Neural progenitor cell (in vitro differentiated cells): ENCODE measurements around the gene INSR. TPM values are rescaled to one million over a fixed set of nuclear protein-coding genes. Genes with fewer than 3 reads are reported as not detected.

ENCODE experiments used
- DNase-seq: peaks from one replicate; pipeline ENCODE4 v3.0.0-alpha.2; 2016; ENCODE audit warnings: low spot score
- H2AFZ ChIP-seq: fragments of 200-600 bp; sonication (generic); replicated peaks from 2 replicates; pipeline ENCODE4 v1.6.1; 2016; ENCODE audit warnings: antibody characterized with exemption
- H3F3A ChIP-seq: fragments of 200-600 bp; sonication (generic); 2 replicates; pipeline ENCODE4 v1.6.1; 2016; ENCODE audit warnings: antibody characterized with exemption, low read depth
- H3K27ac ChIP-seq: fragments of 200-600 bp; sonication (generic); 2 replicates; pipeline ENCODE4 v1.5.1; 2016; ENCODE audit warnings: mild to moderate bottlenecking
- H3K27me3 ChIP-seq: fragments of 200-600 bp; sonication (generic); 2 replicates; pipeline ENCODE4 v1.6.1; 2016; ENCODE audit warnings: mild to moderate bottlenecking, moderate library complexity
- H3K36me3 ChIP-seq: fragments of 200-600 bp; sonication (generic); 2 replicates; pipeline ENCODE4 v1.5.1; 2016
- H3K4me1 ChIP-seq: fragments of 200-600 bp; sonication (generic); 2 replicates; pipeline ENCODE4 v1.6.1; 2016; ENCODE audit warnings: mixed run types
- H3K4me2 ChIP-seq: fragments of 200-600 bp; sonication (generic); 2 replicates; pipeline ENCODE4 v1.6.1; 2016
- H3K4me3 ChIP-seq: fragments of 200-600 bp; sonication (generic); 2 replicates; pipeline ENCODE4 v1.5.1; 2016
- H3K79me2 ChIP-seq: fragments of 200-600 bp; sonication (generic); 2 replicates; pipeline ENCODE4 v1.6.1; 2016; ENCODE audit warnings: low read depth
- H3K9ac ChIP-seq: fragments of 200-600 bp; sonication (generic); 2 replicates; pipeline ENCODE4 v1.6.1; 2016
- H3K9me3 ChIP-seq: fragments of 200-600 bp; sonication (generic); 2 replicates; pipeline ENCODE4 v1.5.1; 2016; ENCODE audit warnings: low read depth
- H4K20me1 ChIP-seq: fragments of 200-600 bp; sonication (generic); 2 replicates; pipeline ENCODE4 v1.6.1; 2016; ENCODE audit warnings: low read depth
- H3K27ac Mint-ChIP-seq: 3 replicates; pipeline ENCODE4 v1.8.0; 2021; ENCODE audit warnings: mixed read lengths
- H3K27me3 Mint-ChIP-seq: 2 replicates; pipeline ENCODE4 v1.8.0; 2022; ENCODE audit warnings: low read depth, mild to moderate bottlenecking, inconsistent platforms, moderate library complexity, mixed read lengths; ENCODE audit not compliant: insufficient read depth
- H3K36me3 Mint-ChIP-seq: 3 replicates; pipeline ENCODE4 v1.8.0; 2021; ENCODE audit warnings: mixed read lengths
- H3K4me1 Mint-ChIP-seq: 3 replicates; pipeline ENCODE4 v1.8.0; 2021; ENCODE audit warnings: mixed read lengths
- H3K4me3 Mint-ChIP-seq: 3 replicates; pipeline ENCODE4 v1.8.0; 2021; ENCODE audit warnings: mild to moderate bottlenecking, moderate library complexity, mixed read lengths
- H3K9me3 Mint-ChIP-seq: 3 replicates; pipeline ENCODE4 v1.8.0; 2020; ENCODE audit warnings: mixed read lengths
- CTCF ChIP-seq: fragments of 200-600 bp; sonication (generic); IDR thresholded peaks from 2 replicates; pipeline ENCODE4 v1.5.1; 2017; ENCODE audit warnings: antibody characterized with exemption, mild to moderate bottlenecking
- EZH2 ChIP-seq: fragments of 200-600 bp; sonication (generic); IDR thresholded peaks from 2 replicates; pipeline ENCODE4 v1.6.1; 2017; ENCODE audit warnings: antibody characterized with exemption, mild to moderate bottlenecking, moderate library complexity
- EZH2phosphoT487 ChIP-seq: fragments of 200-600 bp; sonication (generic); IDR thresholded peaks from 2 replicates; pipeline ENCODE4 v1.6.1; 2017; ENCODE audit warnings: antibody characterized with exemption
- total RNA-seq: library from RNA; depleted of rRNA; stranded (reverse); fragments of >200 nt; gene quantifications from 2 replicates; pipeline ENCODE4 v1.2.3, GENCODE V29; 2015; ENCODE audit warnings: low replicate concordance

The INSR gene
- total RNA-seq, 1 donor from 2014 or later, result 20.8 TPM

DNA sequence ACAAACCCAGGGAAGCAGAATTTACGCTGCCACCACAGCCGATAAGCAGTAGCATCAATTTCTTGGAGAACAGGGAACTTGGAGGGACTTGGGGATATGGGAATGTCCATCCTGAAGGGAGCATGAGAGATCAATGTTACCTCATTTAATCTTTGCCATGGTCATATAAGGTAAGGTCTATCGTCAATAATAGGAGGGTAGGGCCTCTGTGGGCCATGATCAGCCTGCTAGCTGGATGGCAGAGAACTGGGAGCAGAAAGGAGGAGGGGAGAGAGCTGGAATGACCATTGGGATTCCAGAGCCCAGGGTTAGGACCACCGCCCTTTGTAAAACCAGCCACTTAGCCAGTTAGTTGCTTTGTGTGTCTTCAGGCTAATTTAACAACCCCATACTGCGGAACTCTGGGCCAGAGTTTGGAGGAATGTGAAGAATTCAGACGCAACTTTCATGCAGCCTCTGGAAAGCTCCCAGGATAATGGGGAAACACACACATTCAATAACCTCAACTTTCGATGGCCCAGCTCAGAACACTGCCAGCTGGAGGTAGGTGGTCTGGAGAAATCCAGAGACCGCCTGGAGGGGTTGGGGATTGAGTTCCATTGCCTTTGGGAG, 184.4 kb downstream of the INSR start:
- DNase-seq, result peak; percentile 73
- H3K27ac Mint-ChIP-seq, result no peak overlapping the region
- Histone ChIP-seq H3K9me3 (no peaks in the 10 kb centered on the region), H3K27me3 (no peaks in the 10 kb centered on the region), H4K20me1 (no peaks in the 10 kb centered on the region), H3K79me2 (no peaks in the 10 kb centered on the region), H3K4me2 (peak overlapping the region; percentile 45), H3K36me3 (no peaks in the 10 kb centered on the region), H3K4me1 (no peaks in the 10 kb centered on the region), H3F3A (peaks cover 13% of the 10 kb centered on the region), H3K9ac (no peak overlapping the region), H2AFZ (no peak overlapping the region), H3K27ac (peak overlapping the region; percentile 78), H3K4me3 (no peak overlapping the region)
- TF ChIP-seq EZH2 (no peak), EZH2phosphoT487 (no peak), CTCF (no peak)
- no peaks in the 10 kb centered on the region for H3K9me3 Mint-ChIP-seq
- H3K4me3 Mint-ChIP-seq, result no peak overlapping the region
- H3K36me3 Mint-ChIP-seq, result no peaks in the 10 kb centered on the region
- no peaks in the 10 kb centered on the region for H3K27me3 Mint-ChIP-seq
- no peaks in the 10 kb centered on the region for H3K4me1 Mint-ChIP-seq

GRCh38 chr19:7106711-7107657, 187.2 kb downstream of the INSR start:
- Histone ChIP-seq H2AFZ (no peak overlapping the region), H3F3A (peaks cover 13% of the 10 kb centered on the region), H4K20me1 (no peaks in the 10 kb centered on the region), H3K4me1 (no peaks in the 10 kb centered on the region), H3K9me3 (no peaks in the 10 kb centered on the region), H3K4me2 (no peak overlapping the region), H3K36me3 (no peaks in the 10 kb centered on the region), H3K9ac (no peak overlapping the region), H3K27ac (no peak overlapping the region), H3K4me3 (no peak overlapping the region), H3K79me2 (no peaks in the 10 kb centered on the region), H3K27me3 (no peaks in the 10 kb centered on the region)
- Mint-ChIP-seq H3K36me3 (no peaks in the 10 kb centered on the region), H3K9me3 (no peaks in the 10 kb centered on the region), H3K4me3 (no peak overlapping the region), H3K4me1 (peaks cover 2% of the 10 kb centered on the region), H3K27ac (no peak overlapping the region), H3K27me3 (no peaks in the 10 kb centered on the region)
- no peak for TF ChIP-seq CTCF
- DNase-seq, result no peak

DNA sequence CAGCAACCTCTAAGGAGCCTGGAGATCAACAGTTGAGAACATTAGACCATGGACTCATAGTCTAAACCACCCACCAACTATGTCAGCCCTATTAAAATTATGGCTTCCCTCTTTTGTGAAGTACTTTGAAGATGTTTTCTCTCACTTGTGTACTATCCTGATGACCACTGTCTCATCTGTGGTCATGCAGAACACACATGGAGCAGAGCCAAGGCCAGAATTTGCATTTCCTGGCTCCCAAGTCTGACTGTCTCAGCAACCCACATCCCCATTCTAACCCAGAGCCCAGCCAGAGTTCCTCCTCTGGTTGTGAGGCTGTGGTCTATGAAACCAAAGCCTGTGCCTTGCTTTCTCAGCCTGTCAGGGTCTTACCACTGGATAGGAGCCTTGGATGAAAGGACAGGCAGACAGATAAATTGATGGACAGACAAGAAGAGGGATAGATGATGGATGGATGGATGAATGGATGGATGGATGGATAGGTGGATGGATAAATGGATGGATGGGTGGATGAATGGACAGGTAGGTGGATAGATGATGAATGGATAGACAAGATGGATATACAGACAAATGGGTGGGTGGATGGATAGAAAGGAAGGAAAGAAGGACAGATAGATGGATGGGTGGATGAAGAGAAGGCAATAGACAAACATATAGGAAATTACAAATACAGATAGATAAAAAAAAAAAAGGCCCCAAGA, 189.3 kb downstream of the INSR start:
- Mint-ChIP-seq H3K36me3 (no peaks in the 10 kb centered on the region), H3K27ac (no peak overlapping the region), H3K4me3 (no peak overlapping the region), H3K27me3 (no peaks in the 10 kb centered on the region), H3K4me1 (peaks cover 5% of the 10 kb centered on the region), H3K9me3 (no peaks in the 10 kb centered on the region)
- Histone ChIP-seq H3K79me2 (no peaks in the 10 kb centered on the region), H3K4me3 (no peak overlapping the region), H3K9ac (no peak overlapping the region), H3K4me1 (no peaks in the 10 kb centered on the region), H4K20me1 (no peaks in the 10 kb centered on the region), H2AFZ (no peak overlapping the region), H3K4me2 (no peak overlapping the region), H3K27me3 (no peaks in the 10 kb centered on the region), H3K36me3 (no peaks in the 10 kb centered on the region), H3K27ac (no peak overlapping the region), H3F3A (peaks cover 11% of the 10 kb centered on the region), H3K9me3 (no peaks in the 10 kb centered on the region)
- DNase-seq, result no peak
- TF ChIP-seq CTCF (no peak), EZH2 (no peak), EZH2phosphoT487 (no peak)
